OCI-LY3 (cell line): ENCODE measurements around the gene CHIC1.
"Not testable (repeated sequence)": the region's sequence is repeated elsewhere in the genome, so short reads cannot be mapped to it uniquely, and the experiment has no call there.

Source experiments
- H2AFZ ChIP-seq: fragments of 200-600, 300-600 bp; shearing (Covaris generic); 2 replicates; pipeline ENCODE4 v1.6.0; 2014; ENCODE audit warnings: antibody characterized with exemption, low read depth, low read length
- H3K27ac ChIP-seq: fragments of 200-600, 300-600 bp; sonication (generic); 2 replicates; pipeline ENCODE4 v1.5.1; 2014; ENCODE audit warnings: mild to moderate bottlenecking, low read length, moderate library complexity, mixed read lengths
- H3K27me3 ChIP-seq: fragments of 200-600, 300-600 bp; sonication (generic); 2 replicates; pipeline ENCODE4 v1.6.1; 2014; ENCODE audit warnings: low read depth, low read length, mixed read lengths
- H3K36me3 ChIP-seq: fragments of 200-600, 300-600 bp; sonication (generic); replicated peaks from 2 replicates; pipeline ENCODE3; 2014; ENCODE audit warnings: low read depth, low read length, mixed read lengths
- H3K4me1 ChIP-seq: fragments of 300-600, 200-600 bp; sonication (generic); 2 replicates; pipeline ENCODE4 v1.6.1; 2014; ENCODE audit warnings: low read length, mixed read lengths
- H3K4me2 ChIP-seq: fragments of 200-600, 300-600 bp; sonication (generic); 2 replicates; pipeline ENCODE4 v1.6.1; 2014; ENCODE audit warnings: low read length, mixed read lengths
- H3K4me3 ChIP-seq: fragments of 300-600, 200-600 bp; sonication (generic); 2 replicates; pipeline ENCODE4 v1.5.1; 2014; ENCODE audit warnings: antibody characterized with exemption, mild to moderate bottlenecking, low read length, moderate library complexity
- H3K79me2 ChIP-seq: fragments of 300-600, 200-600 bp; shearing (Covaris generic); 2 replicates; pipeline ENCODE4 v1.6.1; 2014; ENCODE audit warnings: mild to moderate bottlenecking, low read length, mixed read lengths
- H3K9ac ChIP-seq: fragments of 300-600, 200-600 bp; shearing (Covaris generic); 2 replicates; pipeline ENCODE4 v1.6.0; 2014; ENCODE audit warnings: mild to moderate bottlenecking, low read length, moderate library complexity
- H3K9me3 ChIP-seq: fragments of 200-600, 300-600 bp; shearing (Covaris generic); 2 replicates; pipeline ENCODE4 v1.6.1; 2014; ENCODE audit warnings: low read length, mixed read lengths; ENCODE audit not compliant: insufficient read depth
- H4K20me1 ChIP-seq: fragments of 200-600, 300-600 bp; sonication (generic); 2 replicates; pipeline ENCODE4 v1.6.1; 2016; ENCODE audit warnings: low read length, mixed read lengths; ENCODE audit not compliant: insufficient read depth
- EZH2phosphoT487 ChIP-seq: fragments of 200-600 bp; shearing (Covaris generic); IDR thresholded peaks from 2 replicates; pipeline ENCODE4 v1.6.1; 2018; ENCODE audit warnings: antibody characterized with exemption, mixed run types, low read depth
- TF ChIP-seq, protein P1 (sequence below): fragments of 200-600, 300-600 bp; sonication (generic); IDR thresholded peaks from 2 replicates; pipeline ENCODE4 v1.5.1; 2014; ENCODE audit warnings: antibody characterized with exemption, low read length, low read depth

The CHIC1 gene

GRCh38 chrX:73647212-73647611 lies 84.2 kb downstream of the CHIC1 start:
- H2AFZ ChIP-seq = no peak overlapping the region
- no peaks in the 10 kb centered on the region for H3K4me1 ChIP-seq
- H4K20me1 ChIP-seq = no peaks in the 10 kb centered on the region
- no peak overlapping the region for H3K4me3 ChIP-seq
- no peaks in the 10 kb centered on the region for H3K79me2 ChIP-seq
- H3K9ac ChIP-seq = no peak overlapping the region
- no peaks in the 10 kb centered on the region for H3K36me3 ChIP-seq
- no peak overlapping the region for H3K27ac ChIP-seq
- H3K27me3 ChIP-seq = no peaks in the 10 kb centered on the region
- TF ChIP-seq, protein P1, sequence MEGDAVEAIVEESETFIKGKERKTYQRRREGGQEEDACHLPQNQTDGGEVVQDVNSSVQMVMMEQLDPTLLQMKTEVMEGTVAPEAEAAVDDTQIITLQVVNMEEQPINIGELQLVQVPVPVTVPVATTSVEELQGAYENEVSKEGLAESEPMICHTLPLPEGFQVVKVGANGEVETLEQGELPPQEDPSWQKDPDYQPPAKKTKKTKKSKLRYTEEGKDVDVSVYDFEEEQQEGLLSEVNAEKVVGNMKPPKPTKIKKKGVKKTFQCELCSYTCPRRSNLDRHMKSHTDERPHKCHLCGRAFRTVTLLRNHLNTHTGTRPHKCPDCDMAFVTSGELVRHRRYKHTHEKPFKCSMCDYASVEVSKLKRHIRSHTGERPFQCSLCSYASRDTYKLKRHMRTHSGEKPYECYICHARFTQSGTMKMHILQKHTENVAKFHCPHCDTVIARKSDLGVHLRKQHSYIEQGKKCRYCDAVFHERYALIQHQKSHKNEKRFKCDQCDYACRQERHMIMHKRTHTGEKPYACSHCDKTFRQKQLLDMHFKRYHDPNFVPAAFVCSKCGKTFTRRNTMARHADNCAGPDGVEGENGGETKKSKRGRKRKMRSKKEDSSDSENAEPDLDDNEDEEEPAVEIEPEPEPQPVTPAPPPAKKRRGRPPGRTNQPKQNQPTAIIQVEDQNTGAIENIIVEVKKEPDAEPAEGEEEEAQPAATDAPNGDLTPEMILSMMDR = no peak
- no peak for TF ChIP-seq EZH2phosphoT487
- H3K4me2 ChIP-seq = no peak overlapping the region
- no peaks in the 10 kb centered on the region for H3K9me3 ChIP-seq

- no peaks in the 10 kb centered on the region for H3K27me3 ChIP-seq
- no peaks in the 10 kb centered on the region for H3K79me2 ChIP-seq
- H3K4me2 ChIP-seq = no peak overlapping the region
- no peak overlapping the region for H3K4me3 ChIP-seq
- H3K4me1 ChIP-seq = no peaks in the 10 kb centered on the region
- no peaks in the 10 kb centered on the region for H3K36me3 ChIP-seq
- no peaks in the 10 kb centered on the region for H3K9me3 ChIP-seq
- H3K9ac ChIP-seq = no peak overlapping the region
- TF ChIP-seq, protein P1 = no peak
- no peak for TF ChIP-seq EZH2phosphoT487
- no peak overlapping the region for H3K27ac ChIP-seq
- no peaks in the 10 kb centered on the region for H4K20me1 ChIP-seq
- no peak overlapping the region for H2AFZ ChIP-seq
Measured at GRCh38 chrX:73647632-73648322, 84.8 kb downstream of the CHIC1 start.

DNA sequence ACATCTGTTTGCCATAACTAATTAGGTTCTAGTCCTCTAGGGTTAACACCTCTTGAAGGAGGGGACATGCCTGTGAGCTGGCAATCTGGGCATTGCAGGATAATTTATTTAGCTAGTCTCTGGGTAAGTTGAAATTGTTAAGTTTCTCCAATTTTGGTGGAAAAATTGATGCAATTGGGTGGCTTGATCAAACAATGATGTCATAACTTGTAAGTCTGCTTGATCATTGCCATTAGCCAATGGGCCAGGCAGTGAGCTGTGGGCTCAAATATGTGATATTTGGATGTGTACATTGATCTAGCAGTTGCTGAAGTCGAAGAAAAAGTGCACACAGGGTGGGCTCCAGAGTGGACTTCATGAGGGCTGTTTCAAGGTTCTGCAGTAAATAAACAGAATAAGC lies 98.3 kb downstream of the CHIC1 start:
- H3K4me1 ChIP-seq, H4K20me1 ChIP-seq, H3K79me2 ChIP-seq, H3K4me3 ChIP-seq, H3K27ac ChIP-seq, H3K4me2 ChIP-seq, H2AFZ ChIP-seq, H3K27me3 ChIP-seq, H3K9ac ChIP-seq, H3K36me3 ChIP-seq, H3K9me3 ChIP-seq: not testable (repeated sequence)

GRCh38 chrX:73668779-73669178 lies 105.8 kb downstream of the CHIC1 start:
- Histone ChIP-seq H3K27ac (no peak overlapping the region), H3K79me2 (no peaks in the 10 kb centered on the region), H3K36me3 (no peaks in the 10 kb centered on the region), H3K4me3 (no peak overlapping the region), H3K4me1 (no peaks in the 10 kb centered on the region), H4K20me1 (no peaks in the 10 kb centered on the region), H3K4me2 (no peak overlapping the region), H3K9ac (no peak overlapping the region), H2AFZ (no peak overlapping the region), H3K9me3 (no peaks in the 10 kb centered on the region), H3K27me3 (no peaks in the 10 kb centered on the region)
- TF ChIP-seq, protein P1 = no peak
- TF ChIP-seq EZH2phosphoT487 = no peak
